GM21528 (cell line): Measurements from ENCODE around the gene CAMK2G.
"Not testable (repeated sequence)": the region's sequence is repeated elsewhere in the genome, so short reads cannot be mapped to it uniquely, and the experiment has no call there.

ENCODE experiments used
- ATAC-seq: cut with Tn5 transposase; IDR thresholded peaks from one replicate; pipeline ENCODE4 v1.9.1; 2021; ENCODE audit warnings: mild to moderate bottlenecking, moderate library complexity; ENCODE audit not compliant: unreplicated experiment, low FRiP score

CAMK2G gene

GRCh38 chr10:73798927-73799560 is 75.3 kb downstream of the CAMK2G start:
- ATAC-seq: no peak

DNA sequence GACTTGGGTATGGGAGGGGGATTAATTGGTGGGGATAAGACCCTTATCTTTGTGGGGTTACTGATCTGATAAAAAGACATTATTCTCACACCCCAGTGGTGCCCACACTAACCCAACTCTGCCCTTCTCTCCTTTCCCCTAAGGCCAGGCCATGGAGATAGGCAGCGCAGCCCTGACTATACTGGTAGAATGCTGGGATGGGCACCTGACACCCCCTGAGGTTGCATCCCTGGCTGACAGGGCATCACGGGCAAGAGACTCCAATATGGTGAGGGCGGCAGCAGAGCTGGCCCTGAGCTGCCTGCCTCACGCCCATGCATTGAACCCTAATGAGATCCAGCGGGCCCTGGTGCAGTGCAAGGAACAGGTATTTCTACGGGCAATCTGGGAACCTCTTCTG is 76.3 kb downstream of the CAMK2G start:
- no peak for ATAC-seq

DNA sequence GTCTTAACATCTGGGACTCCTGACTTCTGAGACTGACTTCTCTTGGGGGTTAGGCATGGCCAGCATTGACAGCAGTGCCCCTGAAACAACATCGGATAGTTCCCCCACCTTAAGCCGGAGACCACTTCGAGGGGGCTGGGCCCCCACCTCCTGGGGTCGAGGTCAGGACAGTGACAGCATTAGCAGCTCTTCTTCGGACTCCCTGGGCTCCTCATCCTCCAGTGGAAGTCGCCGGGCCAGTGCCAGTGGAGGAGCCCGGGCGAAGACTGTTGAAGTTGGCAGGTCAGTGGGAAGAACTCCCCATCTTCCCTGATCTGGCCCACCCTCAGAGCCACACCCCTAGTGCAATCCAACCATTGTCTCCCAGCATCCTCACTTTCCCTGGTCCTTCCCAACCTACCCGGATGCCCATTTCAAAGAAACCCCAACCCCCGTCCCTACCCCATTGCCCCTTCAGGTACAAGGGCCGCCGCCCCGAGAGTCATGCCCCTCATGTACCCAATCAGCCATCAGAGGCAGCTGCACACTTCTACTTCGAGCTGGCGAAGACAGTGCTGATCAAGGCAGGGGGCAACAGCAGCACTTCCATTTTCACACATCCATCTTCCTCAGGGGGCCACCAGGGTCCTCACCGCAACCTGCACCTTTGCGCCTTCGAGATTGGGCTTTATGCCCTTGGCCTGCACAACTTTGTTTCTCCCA is 76.9 kb downstream of the CAMK2G start:
- no peak for ATAC-seq

- no peak for ATAC-seq
Observed at GRCh38 chr10:73796766-73797165, 77.6 kb downstream of the CAMK2G start.

DNA sequence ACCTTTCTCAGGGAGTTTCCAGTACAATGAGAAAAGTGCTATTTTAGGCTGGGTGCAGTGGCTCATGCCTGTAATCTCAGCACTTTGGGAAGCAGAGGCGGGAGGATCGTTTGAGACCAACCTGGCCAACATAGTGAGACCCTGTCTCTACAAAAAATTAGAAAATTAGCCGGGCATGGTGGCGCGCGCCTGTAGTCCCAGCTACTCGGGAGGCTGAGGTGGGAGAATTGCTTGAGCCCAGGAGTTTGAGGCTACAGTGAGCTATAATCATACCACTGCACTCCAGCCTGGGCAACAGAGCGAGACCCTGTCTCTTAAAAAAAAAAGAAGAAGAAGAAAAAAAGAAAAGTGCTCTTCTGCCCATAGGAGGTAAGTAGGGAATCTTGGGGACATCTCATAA is 78.3 kb downstream of the CAMK2G start:
- ATAC-seq: not testable (repeated sequence)

- not testable (repeated sequence) for ATAC-seq
Observed at GRCh38 chr10:73795491-73795890, 78.9 kb downstream of the CAMK2G start.

- no peak for ATAC-seq
Observed at GRCh38 chr10:73793456-73793855, 80.9 kb downstream of the CAMK2G start.

- ATAC-seq: no peak
Observed at GRCh38 chr10:73791871-73792400, 82.4 kb downstream of the CAMK2G start.

- ATAC-seq: no peak
Observed at GRCh38 chr10:73790886-73791625, 83.3 kb downstream of the CAMK2G start.

GRCh38 chr10:73789659-73790055 is 84.7 kb downstream of the CAMK2G start:
- ATAC-seq: no peak

DNA sequence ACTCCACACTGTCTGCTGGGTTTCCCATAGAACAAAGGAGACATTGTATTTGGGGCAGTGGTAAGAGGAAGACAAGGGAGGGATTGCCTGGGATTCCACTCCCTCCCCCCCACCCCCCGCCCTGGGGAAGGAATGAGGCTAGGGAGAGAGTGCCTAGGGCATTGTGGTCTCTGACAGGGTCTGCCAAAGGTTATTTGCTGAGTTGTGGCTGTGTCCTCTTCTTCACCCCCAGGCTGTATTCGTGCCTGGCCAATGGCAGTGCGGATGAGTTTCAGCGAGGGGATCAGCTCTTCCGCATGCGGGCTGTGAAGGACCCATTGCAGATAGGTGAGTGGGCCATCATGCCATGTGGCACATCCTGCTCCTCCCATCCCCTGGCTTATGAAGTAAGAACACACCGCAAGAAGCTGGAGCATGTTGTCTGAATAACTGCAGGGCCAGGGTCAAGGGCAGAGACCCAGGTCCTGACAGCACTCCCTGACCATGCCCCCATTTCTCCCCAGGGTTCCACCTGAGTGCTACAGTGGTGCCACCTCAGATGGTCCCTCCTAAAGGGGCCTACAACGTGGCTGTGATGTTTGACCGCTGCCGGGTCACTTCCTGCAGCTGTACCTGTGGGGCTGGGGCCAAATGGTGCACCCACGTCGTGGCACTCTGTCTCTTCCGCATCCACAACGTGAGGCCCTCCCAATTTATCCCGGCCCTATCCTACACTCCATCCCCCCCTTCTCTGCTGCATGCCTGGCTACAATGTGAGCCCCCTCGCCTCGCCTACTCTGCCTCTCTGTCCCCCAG is 85.3 kb downstream of the CAMK2G start:
- ATAC-seq: no peak

DNA sequence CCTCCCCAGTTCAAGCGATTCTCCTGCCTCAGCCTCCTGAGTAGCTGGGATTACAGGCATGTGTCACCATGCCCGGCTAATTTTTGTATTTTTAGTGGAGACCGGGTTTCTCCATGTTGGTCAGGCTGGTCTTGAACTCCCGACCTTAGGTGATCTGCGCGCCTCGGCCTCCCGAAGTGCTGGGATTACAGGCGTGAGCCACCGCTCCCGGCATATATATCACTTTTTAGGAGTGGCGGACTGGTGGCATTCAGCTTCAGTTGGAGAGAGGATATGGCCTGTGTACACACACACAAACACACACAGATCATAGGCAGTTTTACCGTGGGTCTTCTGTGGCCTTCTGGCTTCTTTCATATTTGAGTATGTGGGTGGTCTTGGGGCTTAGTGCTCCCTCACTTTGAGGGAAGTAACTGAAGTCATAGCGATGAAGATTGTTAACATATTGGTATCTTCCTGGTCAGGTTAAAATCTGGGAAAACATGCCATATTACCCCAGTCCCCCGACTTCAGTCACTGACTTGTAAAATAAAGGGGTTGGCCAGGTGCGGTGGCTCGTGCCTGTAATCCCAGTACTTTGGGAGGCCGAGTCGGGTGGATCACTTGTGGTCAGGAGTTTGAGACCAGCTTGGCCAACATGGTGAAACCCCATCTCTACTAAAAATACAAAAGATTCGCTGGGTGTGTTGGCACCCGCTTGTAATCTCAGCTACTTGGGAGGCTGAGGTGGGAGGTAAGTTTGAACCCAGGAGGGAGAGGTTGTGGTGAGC is 87.1 kb downstream of the CAMK2G start:
- not testable (repeated sequence) for ATAC-seq

DNA sequence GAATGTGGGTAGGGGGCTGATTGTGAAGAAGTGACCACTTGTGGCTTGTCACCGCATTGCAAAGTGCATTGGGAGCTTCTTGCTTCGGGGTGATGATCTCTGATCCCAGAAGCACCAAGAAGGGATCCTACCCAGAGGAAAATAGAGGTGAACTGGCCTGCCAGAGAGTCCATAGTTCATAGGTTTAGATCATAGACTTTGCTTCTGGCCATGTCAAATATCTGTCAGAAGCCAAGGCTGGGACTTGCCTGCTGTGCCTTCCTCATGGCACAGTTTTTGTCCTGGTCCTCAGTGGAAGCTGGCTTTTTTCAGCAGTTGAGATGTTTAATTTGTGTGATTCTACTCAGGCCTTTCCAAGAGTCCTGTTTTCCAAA is 87.9 kb downstream of the CAMK2G start:
- no peak for ATAC-seq

DNA sequence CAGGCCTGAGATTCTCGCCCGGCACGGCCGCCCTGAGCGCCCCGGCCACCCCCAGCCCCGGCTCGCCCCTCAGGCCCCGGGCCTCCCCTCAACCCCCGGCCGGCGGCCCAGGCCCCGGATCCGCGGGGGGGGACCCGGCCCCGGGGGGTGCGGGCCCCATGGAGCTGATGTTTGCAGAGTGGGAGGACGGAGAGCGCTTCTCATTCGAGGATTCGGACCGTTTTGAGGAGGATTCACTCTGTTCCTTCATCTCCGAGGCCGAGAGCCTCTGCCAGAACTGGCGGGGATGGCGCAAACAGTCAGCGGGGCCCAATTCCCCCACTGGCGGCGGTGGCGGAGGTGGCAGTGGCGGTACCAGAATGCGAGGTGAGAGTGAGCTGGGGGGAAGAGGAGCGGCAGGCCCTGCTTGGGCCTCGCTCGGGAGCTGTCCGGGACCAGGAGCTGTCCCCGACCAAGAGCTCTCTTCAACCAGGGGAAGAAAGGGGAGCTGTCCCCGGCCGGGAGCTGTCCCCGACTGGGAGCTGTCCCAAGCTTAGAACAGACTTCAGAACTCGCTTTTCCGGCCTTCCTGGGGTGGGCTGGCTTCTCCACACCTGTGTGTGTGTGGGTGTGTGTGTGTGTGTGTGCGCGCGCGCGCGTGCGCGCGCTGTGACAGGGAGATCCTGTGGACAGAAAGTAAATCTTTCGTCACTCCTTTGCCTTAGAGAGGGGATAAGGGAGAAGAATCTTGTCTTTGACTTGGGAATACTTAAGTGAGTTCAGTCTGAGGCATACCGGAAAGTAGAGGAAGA is 88.4 kb downstream of the CAMK2G start:
- ATAC-seq: peak; percentile 21

GRCh38 chr10:73785211-73785720 is 89.1 kb downstream of the CAMK2G start, which contains the start of gene ZSWIM8:
Gene ZSWIM8 (plus strand): TSS chr10:73785606. CDS start chr10:73785879, 273 bp downstream.
- ATAC-seq: peak; percentile 81

DNA sequence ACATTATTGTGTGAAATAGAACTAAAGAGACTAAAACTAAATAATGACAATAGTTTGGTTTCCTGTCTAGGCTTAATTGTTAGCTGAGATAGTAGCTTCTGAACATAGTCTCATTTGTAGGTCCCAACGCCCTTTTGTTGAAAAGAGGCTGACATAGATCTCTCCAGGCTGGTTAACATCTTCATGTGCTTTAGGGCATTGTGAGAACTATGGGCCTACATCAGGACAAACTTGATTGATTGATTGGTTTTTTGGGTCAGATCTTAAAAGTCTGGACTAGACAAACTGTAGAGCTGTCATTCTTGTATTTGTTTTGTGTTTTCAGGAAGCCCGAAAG is 91.6 kb downstream of the CAMK2G start:
- ATAC-seq: no peak

DNA sequence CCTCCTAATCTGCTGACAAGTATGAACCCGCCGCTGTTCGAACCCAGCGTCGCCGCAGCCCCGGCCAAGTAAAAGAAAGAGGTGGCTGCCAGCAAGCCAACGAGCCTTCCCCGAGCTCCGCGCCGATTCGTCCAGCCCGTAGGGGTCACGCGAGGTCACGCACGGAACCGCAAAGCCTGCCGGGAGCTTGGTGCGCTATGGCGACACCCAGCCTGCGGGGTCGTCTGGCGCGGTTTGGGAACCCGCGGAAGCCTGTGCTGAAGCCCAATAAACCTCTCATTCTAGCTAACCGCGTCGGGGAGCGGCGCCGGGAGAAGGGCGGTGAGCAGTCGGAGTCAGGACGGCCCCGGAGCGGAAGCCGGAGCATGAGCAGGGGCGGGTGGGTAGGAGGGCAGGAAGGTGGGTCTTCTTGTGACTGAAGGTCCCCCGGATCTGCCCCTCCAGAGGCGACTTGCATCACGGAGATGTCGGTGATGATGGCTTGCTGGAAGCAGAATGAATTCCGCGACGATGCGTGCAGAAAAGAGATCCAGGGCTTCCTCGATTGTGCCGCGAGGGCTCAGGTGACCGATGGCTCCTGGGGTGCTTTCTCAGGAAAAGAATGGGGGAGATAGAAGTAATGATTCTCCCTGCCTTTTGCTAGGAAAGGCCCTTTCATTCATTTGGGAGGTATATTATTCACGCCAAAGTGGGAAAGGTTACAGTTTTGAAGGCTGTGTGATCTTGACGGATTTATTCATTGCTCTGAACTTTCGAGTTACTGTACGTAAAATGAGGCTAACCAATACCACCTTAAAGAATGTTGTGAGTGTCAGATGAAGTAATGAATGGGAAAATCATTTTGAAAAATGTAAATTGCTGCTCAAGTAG is 92.2 kb downstream of the CAMK2G start, which contains the start of gene CHCHD1:
Gene CHCHD1 (plus strand): TSS at position 170 of the 870 bp plus-strand sequence. CDS start 28 bp downstream, at position 198.
- peak; percentile 51 for ATAC-seq

- ATAC-seq: no peak
Observed at GRCh38 chr10:73781548-73781878, 92.8 kb downstream of the CAMK2G start.
